Lower leg skin (tissue), 4 donors: ENCODE results near the gene LIX1. TPM values are rescaled to one million over a fixed set of nuclear protein-coding genes. Genes with fewer than 3 reads are reported as not detected.

Experiments used
- DNase-seq, 2 donors: peaks; one replicate each; pipeline ENCODE4 v3.0.0-alpha.2; 2019; ENCODE audit warnings: low spot score in 2 of 2
- H3K4me3 ChIP-seq: fragments of 200-600 bp; sonication (generic); 2 replicates; pipeline ENCODE4 v1.5.1; 2017; ENCODE audit warnings: mild to moderate bottlenecking, low read depth; ENCODE audit not compliant: poor library complexity, severe bottlenecking
- POLR2A ChIP-seq, 2 donors: fragments of 450-650 bp; IDR thresholded peaks; one replicate each; pipeline ENCODE4 v1.6.1; 2016 to 2017; ENCODE audit warnings: antibody characterized with exemption in 2 of 2, mild to moderate bottlenecking in 1 of 2, moderate library complexity in 1 of 2
- WGBS, 2 donors: methylation state at CpG; one replicate each; pipeline ENCODE4 v1.1.5; 2018; 5-methylcytosine and 5-hydroxymethylcytosine counted together
- intact Hi-C: fragments of 100-400 bp; cut with DNase I; formaldehyde crosslinking; loops from one replicate; pipeline ENCODE4 v1.15.0; 2023; ENCODE audit warnings: low total_unique reads
- total RNA-seq, 4 donors: library from RNA; depleted of rRNA; stranded (reverse); fragments of >200 nt; gene quantifications; one replicate each; pipeline ENCODE4 v1.1.0, GENCODE V29; 2016
- TF ChIP-seq, protein P1 (sequence below), 3 donors: fragments of 450-650 bp; IDR thresholded peaks; one replicate each; pipeline ENCODE4 v1.5.1; 2016; ENCODE audit warnings: antibody characterized with exemption in 3 of 3, mild to moderate bottlenecking in 3 of 3, moderate library complexity in 2 of 3

LIX1 gene
- total RNA-seq, 4 donors from 2014 or later: 0.19 TPM; not detected in 3

DNA sequence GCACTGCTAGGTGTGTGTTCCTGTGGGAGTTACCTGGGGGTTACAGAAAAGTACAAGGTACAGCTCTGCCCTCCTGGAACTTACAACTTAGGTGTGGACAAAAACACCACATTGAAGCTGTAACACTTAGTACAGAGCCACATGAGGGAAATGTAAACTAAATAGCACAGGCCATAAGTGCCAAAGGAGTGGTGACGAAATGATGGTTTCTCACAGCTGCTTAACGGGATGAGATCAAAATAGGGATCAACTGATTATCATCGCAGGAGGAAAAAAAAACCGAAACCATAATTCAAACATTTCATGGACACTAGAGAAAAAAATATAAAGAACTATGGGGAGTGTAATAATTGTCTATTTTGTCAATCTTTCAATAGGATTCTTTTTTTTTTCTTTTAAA, 5.9 kb downstream of the LIX1 start:
- WGBS, 2 donors: 73 to 82% methylated on average over 4 of the region's 4 CpGs
- intact Hi-C loops: no loop called here
- no peak for TF ChIP-seq POLR2A (IDR thresholded peaks at IDR 0.05)
- TF ChIP-seq, protein P1, sequence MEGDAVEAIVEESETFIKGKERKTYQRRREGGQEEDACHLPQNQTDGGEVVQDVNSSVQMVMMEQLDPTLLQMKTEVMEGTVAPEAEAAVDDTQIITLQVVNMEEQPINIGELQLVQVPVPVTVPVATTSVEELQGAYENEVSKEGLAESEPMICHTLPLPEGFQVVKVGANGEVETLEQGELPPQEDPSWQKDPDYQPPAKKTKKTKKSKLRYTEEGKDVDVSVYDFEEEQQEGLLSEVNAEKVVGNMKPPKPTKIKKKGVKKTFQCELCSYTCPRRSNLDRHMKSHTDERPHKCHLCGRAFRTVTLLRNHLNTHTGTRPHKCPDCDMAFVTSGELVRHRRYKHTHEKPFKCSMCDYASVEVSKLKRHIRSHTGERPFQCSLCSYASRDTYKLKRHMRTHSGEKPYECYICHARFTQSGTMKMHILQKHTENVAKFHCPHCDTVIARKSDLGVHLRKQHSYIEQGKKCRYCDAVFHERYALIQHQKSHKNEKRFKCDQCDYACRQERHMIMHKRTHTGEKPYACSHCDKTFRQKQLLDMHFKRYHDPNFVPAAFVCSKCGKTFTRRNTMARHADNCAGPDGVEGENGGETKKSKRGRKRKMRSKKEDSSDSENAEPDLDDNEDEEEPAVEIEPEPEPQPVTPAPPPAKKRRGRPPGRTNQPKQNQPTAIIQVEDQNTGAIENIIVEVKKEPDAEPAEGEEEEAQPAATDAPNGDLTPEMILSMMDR (IDR thresholded peaks at IDR 0.05): no peak
- no peak overlapping the region for H3K4me3 ChIP-seq
- no peak for DNase-seq

DNA sequence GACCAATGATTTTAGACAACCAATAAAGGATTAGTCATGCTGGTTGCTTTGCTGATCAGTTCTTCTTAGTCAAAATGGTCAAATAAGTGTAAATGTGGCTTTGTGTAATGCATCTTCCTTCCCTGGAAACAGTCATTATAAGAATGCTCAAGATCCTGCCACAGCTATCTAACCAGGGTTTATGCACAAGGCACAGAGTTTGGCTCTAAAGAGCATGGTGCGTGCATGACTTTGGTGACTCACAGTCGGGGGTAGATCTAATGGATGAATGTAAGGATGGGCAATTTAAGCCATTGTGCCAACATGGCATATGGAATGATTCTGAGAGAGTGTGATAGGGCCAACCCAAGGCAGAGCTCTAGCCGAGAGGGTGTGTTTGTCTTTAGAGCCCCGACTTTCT, 6.5 kb downstream of the LIX1 start:
- 91 to 94% methylated on average over 4 of the region's 4 CpGs for WGBS, 2 donors
- intact Hi-C loops: no loop called here
- DNase-seq: no peak
- no peak for TF ChIP-seq POLR2A (IDR thresholded peaks at IDR 0.05)
- TF ChIP-seq, protein P1 (IDR thresholded peaks at IDR 0.05): no peak
- no peak overlapping the region for H3K4me3 ChIP-seq

DNA sequence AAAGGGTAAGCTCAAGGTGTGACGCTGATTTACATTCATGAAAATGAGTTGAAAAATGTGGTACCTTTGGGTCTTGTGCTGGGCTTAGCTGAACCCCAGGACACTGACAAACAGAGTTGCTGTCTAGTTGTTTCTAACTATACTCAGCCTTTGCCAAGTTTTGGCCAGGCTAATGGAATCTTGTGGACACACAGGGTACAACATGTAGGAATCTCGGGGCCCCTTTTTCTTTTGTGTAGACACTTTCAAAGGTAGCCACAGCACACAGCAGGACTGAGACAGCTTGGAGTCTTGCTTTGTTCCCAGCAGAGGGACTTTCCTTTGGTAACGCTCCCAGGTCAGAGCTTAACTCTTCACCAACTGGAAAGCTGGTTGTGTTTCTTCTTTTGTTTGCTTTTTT, 7.8 kb downstream of the LIX1 start:
- 80 to 81% methylated on average over 3 of the region's 3 CpGs for WGBS, 2 donors
- H3K4me3 ChIP-seq: no peak overlapping the region
- intact Hi-C loops: no loop called here
- no peak for DNase-seq
- no peak for TF ChIP-seq POLR2A (IDR thresholded peaks at IDR 0.05)
- TF ChIP-seq, protein P1 (IDR thresholded peaks at IDR 0.05): no peak

DNA sequence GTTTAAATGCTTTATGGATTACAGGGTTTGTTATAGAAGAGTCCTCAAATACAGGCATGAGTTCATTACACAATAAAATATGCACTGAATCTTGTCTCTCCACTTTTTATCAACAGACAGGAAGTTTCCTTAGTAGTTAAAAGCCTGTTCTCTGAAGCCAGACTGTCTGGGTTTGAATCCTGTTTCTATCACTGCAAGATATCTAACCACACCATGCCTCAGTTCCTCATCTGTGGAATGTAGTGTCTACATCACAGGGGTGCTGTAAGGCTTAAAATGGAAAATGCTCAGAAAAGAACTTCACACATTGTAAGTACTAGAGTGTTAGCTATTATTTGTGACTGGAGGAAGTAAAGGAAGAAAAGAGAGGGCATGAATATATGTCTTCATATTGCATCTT, 9.3 kb downstream of the LIX1 start:
- no peak for TF ChIP-seq POLR2A (IDR thresholded peaks at IDR 0.05)
- TF ChIP-seq, protein P1 (IDR thresholded peaks at IDR 0.05): no peak
- intact Hi-C loops: no loop called here
- no peak for DNase-seq

DNA sequence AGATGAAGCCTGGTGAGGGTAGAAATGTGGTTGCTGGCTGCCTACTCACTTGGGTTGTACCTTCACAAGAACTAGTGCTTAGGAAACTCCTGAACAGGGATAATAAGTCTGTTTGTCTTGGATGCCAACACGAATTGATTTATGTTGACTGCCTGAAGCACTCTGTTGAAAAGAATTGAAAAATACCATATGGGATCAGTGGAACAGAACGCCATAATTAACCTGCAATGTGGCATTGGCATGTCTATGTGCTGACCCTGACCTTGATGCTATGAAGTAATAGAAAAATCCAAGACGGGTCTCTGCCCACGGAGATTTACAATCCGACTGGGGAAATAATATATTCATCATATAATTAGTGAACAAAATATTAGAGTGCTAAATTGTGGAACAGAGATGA, 10.5 kb downstream of the LIX1 start:
- WGBS, 2 donors: 59 to 72% methylated on average over 5 of the region's 5 CpGs
- no peak overlapping the region for H3K4me3 ChIP-seq
- TF ChIP-seq, protein P1 (IDR thresholded peaks at IDR 0.05): no peak
- no peak for TF ChIP-seq POLR2A (IDR thresholded peaks at IDR 0.05)
- intact Hi-C loops: no loop called here
- no peak for DNase-seq

More for the DNA sequence above, 9.3 kb downstream of the LIX1 start:
- no peak overlapping the region for H3K4me3 ChIP-seq

DNA sequence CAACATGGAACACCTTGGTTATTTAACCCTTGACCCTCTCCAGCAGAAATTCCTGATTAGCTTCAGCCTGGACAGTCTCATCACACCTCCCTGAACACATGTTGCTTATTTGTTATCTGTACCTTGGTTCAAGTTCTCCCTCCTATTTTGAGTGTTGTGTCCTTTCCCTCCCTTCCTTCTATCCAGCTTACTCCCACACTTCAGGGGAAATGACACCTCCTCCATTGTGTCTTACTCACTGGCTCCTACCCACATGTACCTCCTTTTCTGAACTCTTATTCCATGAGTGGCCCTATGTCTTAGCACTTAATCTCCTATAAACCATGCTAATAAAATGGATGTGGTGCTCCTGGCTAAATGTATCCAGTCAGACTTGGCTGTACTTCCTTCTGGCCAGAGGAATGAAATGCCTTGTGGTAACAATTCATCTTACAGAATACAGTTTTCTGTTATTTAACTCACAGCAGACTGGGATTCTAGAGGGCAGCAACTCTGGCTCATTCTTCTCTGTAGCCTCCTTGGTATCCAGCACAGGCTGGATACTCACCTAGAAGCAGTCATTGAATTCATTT, 11.2 kb downstream of the LIX1 start:
- no peak for DNase-seq
- intact Hi-C loops: no loop called here
- H3K4me3 ChIP-seq: no peak overlapping the region
- TF ChIP-seq, protein P1 (IDR thresholded peaks at IDR 0.05): no peak
- TF ChIP-seq POLR2A (IDR thresholded peaks at IDR 0.05): no peak
